Type B pancreatic cell (in vitro differentiated cells): ENCODE measurements around the gene CHCHD6. TPM values are rescaled to one million over a fixed set of nuclear protein-coding genes. Genes with fewer than 3 reads are reported as not detected.

Source experiments
- DNase-seq: peaks from one replicate; pipeline ENCODE4 v3.0.0; 2021; ENCODE audit warnings: mixed read lengths; ENCODE audit not compliant: unreplicated experiment; ENCODE audit errors: extremely low spot score
- H3K27ac Mint-ChIP-seq: 2 replicates; pipeline ENCODE4 v1.8.0; 2021; ENCODE audit warnings: mild to moderate bottlenecking, mixed read lengths
- H3K27me3 Mint-ChIP-seq: 2 replicates; pipeline ENCODE4 v1.8.0; 2021; ENCODE audit warnings: mixed read lengths
- H3K36me3 Mint-ChIP-seq: 2 replicates; pipeline ENCODE4 v1.8.0; 2021; ENCODE audit warnings: mixed read lengths
- H3K4me1 Mint-ChIP-seq: one replicate; pipeline ENCODE4 v1.8.0; 2021; ENCODE audit warnings: mixed read lengths; ENCODE audit not compliant: unreplicated experiment
- H3K4me3 Mint-ChIP-seq: 2 replicates; pipeline ENCODE4 v1.8.0; 2021; ENCODE audit warnings: mild to moderate bottlenecking, mixed read lengths
- H3K9me3 Mint-ChIP-seq: 2 replicates; pipeline ENCODE4 v1.8.0; 2021; ENCODE audit warnings: mixed read lengths
- CTCF ChIP-seq: fragments of 200-600 bp; sonication (generic); conservative IDR thresholded peaks from 2 replicates; pipeline ENCODE4 v1.5.0; 2021; ENCODE audit warnings: antibody characterized with exemption, mild to moderate bottlenecking
- total RNA-seq: library from RNA; stranded (reverse); gene quantifications from 2 replicates; pipeline ENCODE4 v1.2.1, GENCODE V29; 2021; ENCODE audit warnings: low replicate concordance

CHCHD6 gene
- total RNA-seq, 1 donor from 2014 or later, result 17.5 TPM

- Mint-ChIP-seq H3K36me3 (no peaks in the 10 kb centered on the region), H3K4me1 (no peaks in the 10 kb centered on the region), H3K27me3 (peaks cover 13% of the 10 kb centered on the region), H3K27ac (no peak overlapping the region), H3K9me3 (no peaks in the 10 kb centered on the region), H3K4me3 (no peak overlapping the region)
- peak; percentile 63 for DNase-seq
- no peak for TF ChIP-seq CTCF
Observed at GRCh38 chr3:126667631-126668449, 36.2 kb upstream of the CHCHD6 start.

- no peak overlapping the region for H3K27ac Mint-ChIP-seq
- no peak for TF ChIP-seq CTCF
- no peak overlapping the region for H3K4me3 Mint-ChIP-seq
- no peak for DNase-seq
- peaks cover 12% of the 10 kb centered on the region for H3K27me3 Mint-ChIP-seq
- no peaks in the 10 kb centered on the region for H3K36me3 Mint-ChIP-seq
- H3K9me3 Mint-ChIP-seq, result no peaks in the 10 kb centered on the region
- H3K4me1 Mint-ChIP-seq, result no peaks in the 10 kb centered on the region
Observed at GRCh38 chr3:126668450-126669401, 35.3 kb upstream of the CHCHD6 start.

GRCh38 chr3:126671521-126671920 is 32.5 kb upstream of the CHCHD6 start:
- H3K4me3 Mint-ChIP-seq, result no peak overlapping the region
- no peaks in the 10 kb centered on the region for H3K4me1 Mint-ChIP-seq
- TF ChIP-seq CTCF, result no peak
- H3K36me3 Mint-ChIP-seq, result no peaks in the 10 kb centered on the region
- no peaks in the 10 kb centered on the region for H3K9me3 Mint-ChIP-seq
- no peak overlapping the region for H3K27ac Mint-ChIP-seq
- DNase-seq, result no peak
- H3K27me3 Mint-ChIP-seq, result peaks cover 18% of the 10 kb centered on the region

- Mint-ChIP-seq H3K27ac (no peak overlapping the region), H3K4me3 (no peak overlapping the region), H3K27me3 (peaks cover 24% of the 10 kb centered on the region), H3K4me1 (no peaks in the 10 kb centered on the region), H3K36me3 (no peaks in the 10 kb centered on the region), H3K9me3 (no peaks in the 10 kb centered on the region)
- peak; percentile 58 for DNase-seq
- TF ChIP-seq CTCF, result no peak
Observed at GRCh38 chr3:126672340-126672739, 31.7 kb upstream of the CHCHD6 start.

GRCh38 chr3:126672741-126673140 is 31.3 kb upstream of the CHCHD6 start:
- Mint-ChIP-seq H3K27ac (no peak overlapping the region), H3K4me3 (no peak overlapping the region), H3K4me1 (no peaks in the 10 kb centered on the region), H3K9me3 (no peaks in the 10 kb centered on the region), H3K36me3 (no peaks in the 10 kb centered on the region), H3K27me3 (peaks cover 28% of the 10 kb centered on the region)
- no peak for TF ChIP-seq CTCF
- peak; percentile 58 for DNase-seq
